ENCODE results near the gene SEC22A.
A peak's percentile ranks its signal among the peaks of the same experiment; 100 is the strongest.
"Not testable (repeated sequence)": the region's sequence is repeated elsewhere in the genome, so short reads cannot be mapped to it uniquely, and the experiment has no call there.

SEC22A gene

GRCh38 chr3:123169930-123170329 lies 31.8 kb upstream of the SEC22A start:
- DNase-seq (ENCODE audit: extremely low read depth in 1 of 2, low read depth in 1 of 2) = no peak

GRCh38 chr3:123180791-123181190 lies 21.0 kb upstream of the SEC22A start:
- DNase-seq (ENCODE audit: extremely low read depth in 1 of 2, low read depth in 1 of 2) = no peak

GRCh38 chr3:123186695-123187094 lies 15.0 kb upstream of the SEC22A start:
- no peak for DNase-seq (ENCODE audit: extremely low read depth in 1 of 2, low read depth in 1 of 2)

- no peak for DNase-seq (ENCODE audit: extremely low read depth in 1 of 2, low read depth in 1 of 2)
Measured at GRCh38 chr3:123188058-123188457, 13.7 kb upstream of the SEC22A start.

- no peak for DNase-seq (ENCODE audit: extremely low read depth in 1 of 2, low read depth in 1 of 2)
Measured at GRCh38 chr3:123193448-123194101, 8.2 kb upstream of the SEC22A start.

GRCh38 chr3:123194552-123194951 lies 7.2 kb upstream of the SEC22A start:
- DNase-seq (ENCODE audit: extremely low read depth in 1 of 2, low read depth in 1 of 2) = no peak

- no peak for DNase-seq (ENCODE audit: extremely low read depth in 1 of 2, low read depth in 1 of 2)
Measured at GRCh38 chr3:123198372-123198771, 3.4 kb upstream of the SEC22A start.

GRCh38 chr3:123201223-123201556 lies 553 bp upstream of the SEC22A start:
- DNase-seq (ENCODE audit: extremely low read depth in 1 of 2, low read depth in 1 of 2) = no peak

- no peak for DNase-seq (ENCODE audit: extremely low read depth in 1 of 2, low read depth in 1 of 2)
Measured at GRCh38 chr3:123202451-123202850, 708 bp downstream of the SEC22A start.

- DNase-seq (ENCODE audit: extremely low read depth in 1 of 2, low read depth in 1 of 2) = no peak
Measured at GRCh38 chr3:123218990-123219389, 17.2 kb downstream of the SEC22A start.

GRCh38 chr3:123221369-123221768 lies 19.6 kb downstream of the SEC22A start:
- not testable (repeated sequence) for DNase-seq (ENCODE audit: extremely low read depth in 1 of 2, low read depth in 1 of 2)

GRCh38 chr3:123225016-123225415 lies 23.3 kb downstream of the SEC22A start:
- no peak for DNase-seq (ENCODE audit: extremely low read depth in 1 of 2, low read depth in 1 of 2)

- DNase-seq (ENCODE audit: extremely low read depth in 1 of 2, low read depth in 1 of 2) = no peak
Measured at GRCh38 chr3:123226549-123226948, 24.8 kb downstream of the SEC22A start.

- no peak for DNase-seq (ENCODE audit: extremely low read depth in 1 of 2, low read depth in 1 of 2)
Measured at GRCh38 chr3:123229145-123229544, 27.4 kb downstream of the SEC22A start.

GRCh38 chr3:123236902-123237301 lies 35.2 kb downstream of the SEC22A start:
- no peak for DNase-seq (ENCODE audit: extremely low read depth in 1 of 2, low read depth in 1 of 2)

- DNase-seq (ENCODE audit: extremely low read depth in 1 of 2, low read depth in 1 of 2) = not testable (repeated sequence)
Measured at GRCh38 chr3:123239186-123239585, 37.4 kb downstream of the SEC22A start.

- no peak for DNase-seq (ENCODE audit: extremely low read depth in 1 of 2, low read depth in 1 of 2)
Measured at GRCh38 chr3:123239756-123240155, 38.0 kb downstream of the SEC22A start.

GRCh38 chr3:123244128-123244527 lies 42.4 kb downstream of the SEC22A start:
- peak in 1 of 2 donors; percentile 1 for DNase-seq (ENCODE audit: extremely low read depth in 1 of 2, low read depth in 1 of 2)

GRCh38 chr3:123246866-123247265 lies 45.1 kb downstream of the SEC22A start:
- no peak for DNase-seq (ENCODE audit: extremely low read depth in 1 of 2, low read depth in 1 of 2)

- no peak for DNase-seq (ENCODE audit: extremely low read depth in 1 of 2, low read depth in 1 of 2)
Measured at GRCh38 chr3:123256256-123256655, 54.5 kb downstream of the SEC22A start.

- DNase-seq (ENCODE audit: extremely low read depth in 1 of 2, low read depth in 1 of 2) = no peak
Measured at GRCh38 chr3:123258359-123258758, 56.6 kb downstream of the SEC22A start.

GRCh38 chr3:123258811-123259420 lies 57.2 kb downstream of the SEC22A start:
- no peak for DNase-seq (ENCODE audit: extremely low read depth in 1 of 2, low read depth in 1 of 2)

- no peak for DNase-seq (ENCODE audit: extremely low read depth in 1 of 2, low read depth in 1 of 2)
Measured at GRCh38 chr3:123261666-123262065, 59.9 kb downstream of the SEC22A start.
